HepG2 (cell line): ENCODE measurements around the gene KDM2B. TPM values are rescaled to one million over a fixed set of nuclear protein-coding genes. Genes with fewer than 3 reads are reported as not detected.

Source experiments
- AKAP8 ChIP-seq: sonication (generic); formaldehyde crosslinking; IDR thresholded peaks from 2 replicates; pipeline ENCODE4 v1.5.1; 2020; ENCODE audit warnings: mild to moderate bottlenecking, missing genetic modification reagents
- CHD4 ChIP-seq: fragments of 200-600 bp; sonication (generic); IDR thresholded peaks from 2 replicates; pipeline ENCODE4 v1.7.0; 2017; ENCODE audit warnings: mild to moderate bottlenecking, low read length, borderline replicate concordance
- ETV5 ChIP-seq: IDR thresholded peaks from 2 replicates; pipeline ENCODE4 v1.6.1; 2018; ENCODE audit warnings: missing biosample characterization, missing genetic modification reagents, inconsistent platforms, borderline replicate concordance
- GATA4 ChIP-seq: sonication (generic); IDR thresholded peaks from 2 replicates; pipeline ENCODE4 v1.6.1; 2016; ENCODE audit warnings: antibody characterized with exemption, low read depth, borderline replicate concordance
- HOXA3 ChIP-seq: sonication (generic); formaldehyde crosslinking; IDR thresholded peaks from 2 replicates; pipeline ENCODE4 v1.5.0; 2020; ENCODE audit warnings: missing genetic modification reagents
- KDM2A ChIP-seq: sonication (generic); formaldehyde crosslinking; IDR thresholded peaks from 2 replicates; pipeline ENCODE4 v1.4.0; 2020; ENCODE audit warnings: low read depth, missing genetic modification reagents, borderline replicate concordance
- KDM4B ChIP-seq: sonication (generic); formaldehyde crosslinking; IDR thresholded peaks from 2 replicates; pipeline ENCODE4 v1.4.0; 2020; ENCODE audit warnings: missing genetic modification reagents
- MTA1 ChIP-seq: sonication (generic); formaldehyde crosslinking; IDR thresholded peaks from 2 replicates; pipeline ENCODE4 v1.4.0; 2020; ENCODE audit warnings: missing genetic modification reagents, mild to moderate bottlenecking, borderline replicate concordance
- MYNN ChIP-seq: sonication (generic); formaldehyde crosslinking; IDR thresholded peaks from 2 replicates; pipeline ENCODE4 v1.4.0; 2020; ENCODE audit warnings: mild to moderate bottlenecking, low read depth, missing genetic modification reagents
- NPAS2 ChIP-seq: sonication (generic); formaldehyde crosslinking; IDR thresholded peaks from 2 replicates; pipeline ENCODE4 v1.8.0; 2022; ENCODE audit warnings: mild to moderate bottlenecking, missing genetic modification reagents, borderline replicate concordance
- PHF21A ChIP-seq: sonication (generic); formaldehyde crosslinking; IDR thresholded peaks from 2 replicates; pipeline ENCODE4 v1.5.0; 2020; ENCODE audit warnings: mild to moderate bottlenecking, missing genetic modification reagents
- PHF5A ChIP-seq: IDR thresholded peaks from one replicate; pipeline ENCODE4 v1.6.1; 2018; ENCODE audit warnings: low read depth, missing genetic modification reagents; ENCODE audit not compliant: unreplicated experiment
- PLRG1 ChIP-seq: fragments of 450-650 bp; conservative IDR thresholded peaks from 2 replicates; pipeline ENCODE4 v1.6.1; 2016
- SMYD3 ChIP-seq: sonication (generic); formaldehyde crosslinking; IDR thresholded peaks from 2 replicates; pipeline ENCODE4 v1.8.1; 2023; ENCODE audit warnings: mild to moderate bottlenecking, missing genetic modification reagents
- TEAD2 ChIP-seq: sonication (generic); formaldehyde crosslinking; IDR thresholded peaks from 2 replicates; pipeline ENCODE4 v1.9.0; 2021; ENCODE audit warnings: missing genetic modification reagents
- ZFY ChIP-seq: sonication (generic); formaldehyde crosslinking; IDR thresholded peaks from 2 replicates; pipeline ENCODE4 v1.4.0; 2020; ENCODE audit warnings: missing genetic modification reagents
- ZNF441 ChIP-seq: sonication (generic); formaldehyde crosslinking; IDR thresholded peaks from 2 replicates; pipeline ENCODE4 v1.7.0; 2021; ENCODE audit warnings: missing genetic modification reagents, borderline replicate concordance
- ZNF510 ChIP-seq: sonication (generic); formaldehyde crosslinking; IDR thresholded peaks from 2 replicates; pipeline ENCODE4 v1.4.0; 2020; ENCODE audit warnings: low read depth, mild to moderate bottlenecking, missing genetic modification reagents
- ZNF543 ChIP-seq: sonication (generic); formaldehyde crosslinking; IDR thresholded peaks from 2 replicates; pipeline ENCODE4 v1.4.0; 2020; ENCODE audit warnings: mild to moderate bottlenecking, missing genetic modification reagents
- polyA plus RNA-seq, 8 experiments: library from polyadenylated mRNA; depleted of rRNA in 3 of 8; stranded (reverse) in 7 of 8; unstranded in 1 of 8; fragments of >200 nt; fragmentation: Illumina TruSeq in 4 of 8; extraction: Trizol in 4 of 8; gene quantifications; 2 replicates each; pipeline versions ENCODE4 v1.2.1 to v1.2.3, GENCODE V29; 2011 to 2016; ENCODE audit warnings: low read depth in 4 of 8, missing spikeins in 1 of 8, mixed read lengths in 1 of 8; ENCODE audit not compliant: insufficient read depth in 1 of 8
- total RNA-seq, 5 experiments: library from RNA; depleted of rRNA; stranded (reverse); fragments of >200 nt; fragmentation: Illumina TruSeq; extraction: Trizol; gene quantifications; 2 replicates each; pipeline ENCODE4 v1.2.3, GENCODE V29; 2016; ENCODE audit warnings: low read depth in 1 of 5
- TF ChIP-seq, protein P1 (sequence below): IDR thresholded peaks from 2 replicates; pipeline ENCODE4 v1.6.1; 2016; ENCODE audit warnings: missing genetic modification reagents, missing compliant biosample characterization
- TF ChIP-seq, protein P2 (sequence below): sonication (generic); formaldehyde crosslinking; conservative IDR thresholded peaks from 2 replicates; pipeline ENCODE4 v1.8.1; 2023; ENCODE audit warnings: missing genetic modification reagents
- TF ChIP-seq, protein P3 (sequence below): IDR thresholded peaks from 2 replicates; pipeline ENCODE4 v1.6.1; 2016
- TF ChIP-seq, protein P4 (sequence below): sonication (generic); formaldehyde crosslinking; IDR thresholded peaks from 2 replicates; pipeline ENCODE4 v1.5.0; 2020; ENCODE audit warnings: mild to moderate bottlenecking, missing genetic modification reagents, borderline replicate concordance

The KDM2B gene
- total and polyA plus RNA-seq, 2 of the 13 experiments (the other 11 are each of a cell fraction or from before 2014, with no cell fraction given): 17.5 to 26.1 TPM

DNA sequence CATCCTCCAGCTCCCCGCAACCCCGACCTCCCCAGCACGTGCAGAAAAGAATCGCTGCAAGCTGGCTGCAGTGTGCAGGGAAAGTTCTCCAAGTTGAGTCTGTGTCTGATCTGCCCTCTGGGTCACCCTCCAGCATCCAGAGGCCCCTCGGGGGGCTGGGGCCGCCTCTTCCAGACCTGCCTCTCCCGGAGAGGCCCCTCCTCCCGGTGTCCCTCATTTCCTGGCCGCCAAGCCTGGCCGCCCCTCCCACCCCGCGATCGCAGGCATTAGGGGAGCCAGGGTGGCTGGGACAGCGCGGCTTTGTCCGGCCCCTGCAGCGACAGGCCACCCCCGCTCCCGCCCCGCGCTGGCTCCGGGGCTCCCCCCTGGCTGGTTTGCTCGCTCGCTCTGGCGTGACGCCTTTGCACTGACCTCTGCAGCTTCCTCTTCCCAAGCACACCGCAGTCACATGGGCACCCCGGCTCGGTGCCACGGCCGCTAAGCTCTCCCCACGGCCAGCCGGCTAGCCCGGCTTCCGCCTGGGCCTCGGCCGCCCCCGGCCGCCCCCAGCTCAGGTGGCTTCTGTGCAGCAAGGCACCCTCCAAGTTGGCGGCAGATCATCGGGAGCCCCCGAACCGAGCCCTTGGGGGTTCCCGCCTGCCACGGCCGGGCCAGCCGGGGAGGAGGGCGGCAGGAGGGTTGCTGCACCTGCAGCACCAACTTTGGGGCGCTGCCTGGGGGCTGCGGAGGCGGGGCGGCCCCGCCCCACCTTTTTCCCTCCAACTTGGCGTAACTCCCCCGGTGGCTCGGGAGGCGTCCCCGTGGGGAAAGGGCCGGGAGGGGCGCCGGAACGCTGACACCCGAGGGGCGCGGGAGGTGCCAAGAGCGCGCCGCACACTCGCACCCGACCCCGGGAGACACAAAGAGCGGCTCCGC lies 43.7 kb downstream of the KDM2B start (continued):
- TF ChIP-seq, protein P1, sequence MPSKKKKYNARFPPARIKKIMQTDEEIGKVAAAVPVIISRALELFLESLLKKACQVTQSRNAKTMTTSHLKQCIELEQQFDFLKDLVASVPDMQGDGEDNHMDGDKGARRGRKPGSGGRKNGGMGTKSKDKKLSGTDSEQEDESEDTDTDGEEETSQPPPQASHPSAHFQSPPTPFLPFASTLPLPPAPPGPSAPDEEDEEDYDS: peak; percentile 66; the same call in 1 of the 2 replicates
- 0 out of 2 replicates have a peak, but pooled peaks have one; percentile 44 for TF ChIP-seq SMYD3 (CRISPR knock-in tag)
- TF ChIP-seq, protein P2, sequence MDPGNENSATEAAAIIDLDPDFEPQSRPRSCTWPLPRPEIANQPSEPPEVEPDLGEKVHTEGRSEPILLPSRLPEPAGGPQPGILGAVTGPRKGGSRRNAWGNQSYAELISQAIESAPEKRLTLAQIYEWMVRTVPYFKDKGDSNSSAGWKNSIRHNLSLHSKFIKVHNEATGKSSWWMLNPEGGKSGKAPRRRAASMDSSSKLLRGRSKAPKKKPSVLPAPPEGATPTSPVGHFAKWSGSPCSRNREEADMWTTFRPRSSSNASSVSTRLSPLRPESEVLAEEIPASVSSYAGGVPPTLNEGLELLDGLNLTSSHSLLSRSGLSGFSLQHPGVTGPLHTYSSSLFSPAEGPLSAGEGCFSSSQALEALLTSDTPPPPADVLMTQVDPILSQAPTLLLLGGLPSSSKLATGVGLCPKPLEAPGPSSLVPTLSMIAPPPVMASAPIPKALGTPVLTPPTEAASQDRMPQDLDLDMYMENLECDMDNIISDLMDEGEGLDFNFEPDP (CRISPR knock-in tag): peak; percentile 92; the same call in 1 of the 2 replicates
- peak; percentile 81 for TF ChIP-seq PHF21A
- TF ChIP-seq TEAD2 (CRISPR knock-in tag): 0 out of 2 replicates have a peak, but pooled peaks have one; percentile 55
- peak; percentile 80 for TF ChIP-seq ZFY
- TF ChIP-seq KDM2A (CRISPR knock-in tag): peak; percentile 79
- no peak for TF ChIP-seq PHF5A (CRISPR knock-in tag)
- TF ChIP-seq, protein P3, sequence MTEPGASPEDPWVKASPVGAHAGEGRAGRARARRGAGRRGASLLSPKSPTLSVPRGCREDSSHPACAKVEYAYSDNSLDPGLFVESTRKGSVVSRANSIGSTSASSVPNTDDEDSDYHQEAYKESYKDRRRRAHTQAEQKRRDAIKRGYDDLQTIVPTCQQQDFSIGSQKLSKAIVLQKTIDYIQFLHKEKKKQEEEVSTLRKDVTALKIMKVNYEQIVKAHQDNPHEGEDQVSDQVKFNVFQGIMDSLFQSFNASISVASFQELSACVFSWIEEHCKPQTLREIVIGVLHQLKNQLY (CRISPR knock-in tag): peak; percentile 80; the same call in 1 of the 2 replicates
- TF ChIP-seq ETV5 (CRISPR knock-in tag): peak; percentile 71; the same call in 1 of the 2 replicates
- TF ChIP-seq, protein P4, sequence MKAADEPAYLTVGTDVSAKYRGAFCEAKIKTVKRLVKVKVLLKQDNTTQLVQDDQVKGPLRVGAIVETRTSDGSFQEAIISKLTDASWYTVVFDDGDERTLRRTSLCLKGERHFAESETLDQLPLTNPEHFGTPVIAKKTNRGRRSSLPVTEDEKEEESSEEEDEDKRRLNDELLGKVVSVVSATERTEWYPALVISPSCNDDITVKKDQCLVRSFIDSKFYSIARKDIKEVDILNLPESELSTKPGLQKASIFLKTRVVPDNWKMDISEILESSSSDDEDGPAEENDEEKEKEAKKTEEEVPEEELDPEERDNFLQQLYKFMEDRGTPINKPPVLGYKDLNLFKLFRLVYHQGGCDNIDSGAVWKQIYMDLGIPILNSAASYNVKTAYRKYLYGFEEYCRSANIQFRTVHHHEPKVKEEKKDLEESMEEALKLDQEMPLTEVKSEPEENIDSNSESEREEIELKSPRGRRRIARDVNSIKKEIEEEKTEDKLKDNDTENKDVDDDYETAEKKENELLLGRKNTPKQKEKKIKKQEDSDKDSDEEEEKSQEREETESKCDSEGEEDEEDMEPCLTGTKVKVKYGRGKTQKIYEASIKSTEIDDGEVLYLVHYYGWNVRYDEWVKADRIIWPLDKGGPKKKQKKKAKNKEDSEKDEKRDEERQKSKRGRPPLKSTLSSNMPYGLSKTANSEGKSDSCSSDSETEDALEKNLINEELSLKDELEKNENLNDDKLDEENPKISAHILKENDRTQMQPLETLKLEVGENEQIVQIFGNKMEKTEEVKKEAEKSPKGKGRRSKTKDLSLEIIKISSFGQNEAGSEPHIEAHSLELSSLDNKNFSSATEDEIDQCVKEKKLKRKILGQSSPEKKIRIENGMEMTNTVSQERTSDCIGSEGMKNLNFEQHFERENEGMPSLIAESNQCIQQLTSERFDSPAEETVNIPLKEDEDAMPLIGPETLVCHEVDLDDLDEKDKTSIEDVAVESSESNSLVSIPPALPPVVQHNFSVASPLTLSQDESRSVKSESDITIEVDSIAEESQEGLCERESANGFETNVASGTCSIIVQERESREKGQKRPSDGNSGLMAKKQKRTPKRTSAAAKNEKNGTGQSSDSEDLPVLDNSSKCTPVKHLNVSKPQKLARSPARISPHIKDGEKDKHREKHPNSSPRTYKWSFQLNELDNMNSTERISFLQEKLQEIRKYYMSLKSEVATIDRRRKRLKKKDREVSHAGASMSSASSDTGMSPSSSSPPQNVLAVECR (CRISPR knock-in tag): peak; percentile 77
- TF ChIP-seq ZNF510: peak; percentile 93
- TF ChIP-seq HOXA3 (CRISPR knock-in tag): peak; percentile 47; the same call in 1 of the 2 replicates
- TF ChIP-seq CHD4: no peak
- TF ChIP-seq ZNF441: peak; percentile 56; the same call in 1 of the 2 replicates
- TF ChIP-seq ZNF543 (CRISPR knock-in tag): peak; percentile 93
- 0 out of 2 replicates have a peak, but pooled peaks have one; percentile 38 for TF ChIP-seq GATA4
- TF ChIP-seq AKAP8: peak; percentile 89; the same call in 1 of the 2 replicates
- TF ChIP-seq NPAS2 (CRISPR knock-in tag): no peak
- TF ChIP-seq MTA1: peak; percentile 93; the same call in 1 of the 2 replicates
- TF ChIP-seq KDM4B: no peak
- TF ChIP-seq PLRG1: no peak
- TF ChIP-seq MYNN: no peak
